Measurements from ENCODE around the gene SSTR5.

Gene SSTR5

GRCh38 chr16:1039762-1040161, 32.8 kb upstream of the SSTR5 start:
- no peak for DNase-seq (ENCODE audit: low read depth in 1 of 2, low spot score in 1 of 2)

- no peak for DNase-seq (ENCODE audit: low read depth in 1 of 2, low spot score in 1 of 2)
Observed at GRCh38 chr16:1040346-1040745, 32.2 kb upstream of the SSTR5 start.

- DNase-seq (ENCODE audit: low read depth in 1 of 2, low spot score in 1 of 2), result no peak
Observed at GRCh38 chr16:1042049-1042744, 30.4 kb upstream of the SSTR5 start.

- no peak for DNase-seq (ENCODE audit: low read depth in 1 of 2, low spot score in 1 of 2)
Observed at GRCh38 chr16:1042866-1043265, 29.7 kb upstream of the SSTR5 start.

GRCh38 chr16:1043881-1044451, 28.6 kb upstream of the SSTR5 start:
- no peak for DNase-seq (ENCODE audit: low read depth in 1 of 2, low spot score in 1 of 2)

GRCh38 chr16:1044460-1045309, 27.9 kb upstream of the SSTR5 start:
- DNase-seq (ENCODE audit: low read depth in 1 of 2, low spot score in 1 of 2), result no peak

- no peak for DNase-seq (ENCODE audit: low read depth in 1 of 2, low spot score in 1 of 2)
Observed at GRCh38 chr16:1045310-1045992, 27.1 kb upstream of the SSTR5 start.

- DNase-seq (ENCODE audit: low read depth in 1 of 2, low spot score in 1 of 2), result no peak
Observed at GRCh38 chr16:1045993-1046911, 26.3 kb upstream of the SSTR5 start.

- no peak for DNase-seq (ENCODE audit: low read depth in 1 of 2, low spot score in 1 of 2)
Observed at GRCh38 chr16:1047123-1047522, 25.4 kb upstream of the SSTR5 start.

GRCh38 chr16:1047801-1048200, 24.7 kb upstream of the SSTR5 start:
- no peak for DNase-seq (ENCODE audit: low read depth in 1 of 2, low spot score in 1 of 2)

- no peak for DNase-seq (ENCODE audit: low read depth in 1 of 2, low spot score in 1 of 2)
Observed at GRCh38 chr16:1048442-1049112, 24.0 kb upstream of the SSTR5 start.

- no peak for DNase-seq (ENCODE audit: low read depth in 1 of 2, low spot score in 1 of 2)
Observed at GRCh38 chr16:1049113-1049975, 23.2 kb upstream of the SSTR5 start.

- no peak for DNase-seq (ENCODE audit: low read depth in 1 of 2, low spot score in 1 of 2)
Observed at GRCh38 chr16:1049976-1050247, 22.6 kb upstream of the SSTR5 start.

GRCh38 chr16:1050516-1050915, 22.0 kb upstream of the SSTR5 start:
- DNase-seq (ENCODE audit: low read depth in 1 of 2, low spot score in 1 of 2), result no peak

- DNase-seq (ENCODE audit: low read depth in 1 of 2, low spot score in 1 of 2), result no peak
Observed at GRCh38 chr16:1050921-1051320, 21.6 kb upstream of the SSTR5 start.

GRCh38 chr16:1051446-1051845, 21.1 kb upstream of the SSTR5 start:
- no peak for DNase-seq (ENCODE audit: low read depth in 1 of 2, low spot score in 1 of 2)

- no peak for DNase-seq (ENCODE audit: low read depth in 1 of 2, low spot score in 1 of 2)
Observed at GRCh38 chr16:1052721-1053120, 19.8 kb upstream of the SSTR5 start.

GRCh38 chr16:1053121-1053521, 19.4 kb upstream of the SSTR5 start:
- no peak for DNase-seq (ENCODE audit: low read depth in 1 of 2, low spot score in 1 of 2)

GRCh38 chr16:1053700-1054368, 18.7 kb upstream of the SSTR5 start:
- no peak for DNase-seq (ENCODE audit: low read depth in 1 of 2, low spot score in 1 of 2)
